MCF 10A (cell line): ENCODE measurements around the gene ZNF407. TPM values are rescaled to one million over a fixed set of nuclear protein-coding genes. Genes with fewer than 3 reads are reported as not detected.

Experiments used
- BruUV-seq: library from RNA; stranded (reverse); fragments of 400-500 nt; replicated peaks from 2 replicates; lab custom pipeline; 2021; lab: Mats Ljungman, UMichigan
- CTCF ChIA-PET: fragments of 300-600 bp; sonication (Branson Sonifier 250); formaldehyde crosslinking; extraction: SDS; loops from one replicate; lab custom pipeline; 2021; ENCODE audit warnings: antibody characterized with exemption, inconsistent platforms; lab: Yijun Ruan, JAX
- POLR2A ChIA-PET: fragments of 300-600, 350-650 bp; sonication (Branson Sonifier 250); formaldehyde crosslinking; extraction: SDS; loops from one replicate; lab custom pipeline; 2020; ENCODE audit warnings: antibody characterized with exemption, inconsistent platforms; lab: Yijun Ruan, JAX
- DNase-seq: peaks from one replicate; pipeline ENCODE4 v3.0.0-alpha.2; 2018; ENCODE audit not compliant: unreplicated experiment
- H3K27ac Mint-ChIP-seq: one replicate; pipeline ENCODE4 v1.8.0; 2022; ENCODE audit warnings: mild to moderate bottlenecking, low read depth, mixed read lengths; ENCODE audit not compliant: unreplicated experiment
- H3K27me3 Mint-ChIP-seq: one replicate; pipeline ENCODE4 v1.8.0; 2022; ENCODE audit warnings: mixed read lengths; ENCODE audit not compliant: insufficient read depth, unreplicated experiment
- H3K36me3 Mint-ChIP-seq: one replicate; pipeline ENCODE4 v1.8.0; 2022; ENCODE audit warnings: mild to moderate bottlenecking, moderate library complexity, mixed read lengths; ENCODE audit not compliant: insufficient read depth, unreplicated experiment
- H3K4me1 Mint-ChIP-seq: one replicate; pipeline ENCODE4 v1.8.0; 2022; ENCODE audit warnings: mixed read lengths; ENCODE audit not compliant: insufficient read depth, unreplicated experiment
- H3K4me3 Mint-ChIP-seq: one replicate; pipeline ENCODE4 v1.8.0; 2022; ENCODE audit warnings: mild to moderate bottlenecking, moderate library complexity, mixed read lengths; ENCODE audit not compliant: unreplicated experiment
- H3K9me3 Mint-ChIP-seq: one replicate; pipeline ENCODE4 v1.8.0; 2022; ENCODE audit warnings: mixed read lengths; ENCODE audit not compliant: unreplicated experiment
- CTCF ChIP-seq: fragments of 200-600 bp; IDR thresholded peaks from one replicate; pipeline ENCODE4 v1.8.0; 2022; ENCODE audit warnings: antibody characterized with exemption, mild to moderate bottlenecking; ENCODE audit not compliant: unreplicated experiment
- intact Hi-C: fragments of 100-400 bp; cut with micrococcal nuclease; formaldehyde crosslinking; loops from 2 replicates; pipeline ENCODE4 v1.14.1; 2022
- total RNA-seq: library from RNA; stranded (reverse); gene quantifications from 2 replicates; pipeline ENCODE4 v1.2.3, GENCODE V29; 2022

Gene ZNF407
- total RNA-seq, 1 experiment from 2014 or later, result 9.5 TPM

- no TSS peak for BruUV-seq
- Mint-ChIP-seq H3K4me1 (no peaks in the 10 kb centered on the region), H3K36me3 (no peaks in the 10 kb centered on the region), H3K9me3 (no peaks in the 10 kb centered on the region), H3K27me3 (no peaks in the 10 kb centered on the region), H3K27ac (no peak overlapping the region), H3K4me3 (no peak overlapping the region)
- no peak for DNase-seq
- TF ChIP-seq CTCF, result no peak
- ChIA-PET CTCF (no interaction called here), POLR2A (no interaction called here)
- intact Hi-C loops, result no loop called here
These were observed 412.6 kb downstream of the ZNF407 start for GRCh38 chr18:75010278-75010677.

GRCh38 chr18:75010689-75011088 is 413.0 kb downstream of the ZNF407 start:
- intact Hi-C loops, result no loop called here
- H3K27ac Mint-ChIP-seq, result no peak overlapping the region
- no peak for TF ChIP-seq CTCF
- ChIA-PET CTCF (no interaction called here), POLR2A (no interaction called here)
- BruUV-seq, result no TSS peak
- H3K27me3 Mint-ChIP-seq, result no peaks in the 10 kb centered on the region
- no peak overlapping the region for H3K4me3 Mint-ChIP-seq
- H3K9me3 Mint-ChIP-seq, result no peaks in the 10 kb centered on the region
- no peaks in the 10 kb centered on the region for H3K4me1 Mint-ChIP-seq
- DNase-seq, result no peak
- H3K36me3 Mint-ChIP-seq, result no peaks in the 10 kb centered on the region

- H3K27ac Mint-ChIP-seq, result no peak overlapping the region
- no peaks in the 10 kb centered on the region for H3K27me3 Mint-ChIP-seq
- ChIA-PET POLR2A (no interaction called here), CTCF (no interaction called here)
- H3K9me3 Mint-ChIP-seq, result no peaks in the 10 kb centered on the region
- H3K36me3 Mint-ChIP-seq, result no peaks in the 10 kb centered on the region
- no peaks in the 10 kb centered on the region for H3K4me1 Mint-ChIP-seq
- intact Hi-C loops, result no loop called here
- no peak overlapping the region for H3K4me3 Mint-ChIP-seq
- no TSS peak for BruUV-seq
- no peak for TF ChIP-seq CTCF
- no peak for DNase-seq
These were observed 418.5 kb downstream of the ZNF407 start for GRCh38 chr18:75016025-75016717.

- Mint-ChIP-seq H3K9me3 (no peaks in the 10 kb centered on the region), H3K27ac (no peak overlapping the region), H3K4me3 (no peak overlapping the region), H3K4me1 (no peaks in the 10 kb centered on the region), H3K36me3 (no peaks in the 10 kb centered on the region), H3K27me3 (no peaks in the 10 kb centered on the region)
- no peak for DNase-seq
- CTCF ChIA-PET, result interaction anchor here (0.8 to 1.2 kb wide), 2 partner anchors 18 to 371 kb away, joined by 3 to 5 read pairs; no protein-coding TSS in a partner anchor
- BruUV-seq, result no TSS peak
- POLR2A ChIA-PET, result no interaction called here
- no peak for TF ChIP-seq CTCF
- intact Hi-C loops, result no loop called here
These were observed 425.8 kb downstream of the ZNF407 start for GRCh38 chr18:75023473-75023872.
